Glutamatergic neuron (in vitro differentiated cells): ENCODE data around the gene LYL1. TPM values are rescaled to one million over a fixed set of nuclear protein-coding genes. Genes with fewer than 3 reads are reported as not detected.

ENCODE experiments used
- DNase-seq: peaks from one replicate; pipeline ENCODE4 v3.0.0; 2022
- H3K27ac Mint-ChIP-seq: one replicate; pipeline ENCODE4 v1.8.0; 2020; ENCODE audit warnings: mild to moderate bottlenecking, mixed read lengths, inconsistent platforms; ENCODE audit not compliant: unreplicated experiment
- H3K27me3 Mint-ChIP-seq: one replicate; pipeline ENCODE4 v1.8.0; 2020; ENCODE audit warnings: mild to moderate bottlenecking, moderate library complexity, mixed read lengths, inconsistent platforms; ENCODE audit not compliant: unreplicated experiment
- H3K36me3 Mint-ChIP-seq: one replicate; pipeline ENCODE4 v1.8.0; 2020; ENCODE audit warnings: mild to moderate bottlenecking, mixed read lengths, inconsistent platforms; ENCODE audit not compliant: unreplicated experiment
- H3K4me1 Mint-ChIP-seq: one replicate; pipeline ENCODE4 v1.8.0; 2020; ENCODE audit warnings: mild to moderate bottlenecking, low read depth, mixed read lengths, inconsistent platforms; ENCODE audit not compliant: unreplicated experiment
- H3K4me3 Mint-ChIP-seq: one replicate; pipeline ENCODE4 v1.8.0; 2020; ENCODE audit warnings: mild to moderate bottlenecking, mixed read lengths, inconsistent platforms; ENCODE audit not compliant: unreplicated experiment
- H3K9me3 Mint-ChIP-seq: one replicate; pipeline ENCODE4 v1.8.0; 2020; ENCODE audit warnings: mild to moderate bottlenecking, moderate library complexity, mixed read lengths, inconsistent platforms; ENCODE audit not compliant: unreplicated experiment
- CTCF ChIP-seq: fragments of 200-600 bp; sonication (generic); IDR thresholded peaks from one replicate; pipeline ENCODE4 v1.5.0; 2021; ENCODE audit not compliant: partially characterized antibody, unreplicated experiment
- total RNA-seq: library from RNA; stranded (reverse); fragmentation: NEBNext Ultra II Directional; extraction: Animal tissue kit (Norgen Biotek cat#: 25700); gene quantifications from one replicate; pipeline ENCODE4 v1.2.1, GENCODE V29; 2021; ENCODE audit not compliant: unreplicated experiment

Gene LYL1
- total RNA-seq, 1 donor from 2014 or later: 1.3 TPM

GRCh38 chr19:13098277-13099072, 4.2 kb downstream of the LYL1 start:
- H3K36me3 Mint-ChIP-seq: no peaks in the 10 kb centered on the region
- no peak for DNase-seq
- TF ChIP-seq CTCF: no peak
- peaks cover 3% of the 10 kb centered on the region for H3K9me3 Mint-ChIP-seq
- peaks cover 7% of the 10 kb centered on the region for H3K4me1 Mint-ChIP-seq
- peak overlapping the region; percentile 76 for H3K4me3 Mint-ChIP-seq
- H3K27me3 Mint-ChIP-seq: peaks cover 11% of the 10 kb centered on the region
- H3K27ac Mint-ChIP-seq: no peak overlapping the region

GRCh38 chr19:13097463-13098258, 5.0 kb downstream of the LYL1 start:
- no peak overlapping the region for H3K27ac Mint-ChIP-seq
- H3K27me3 Mint-ChIP-seq: peaks cover 11% of the 10 kb centered on the region
- no peak for TF ChIP-seq CTCF
- H3K4me1 Mint-ChIP-seq: peaks cover 7% of the 10 kb centered on the region
- peaks cover 3% of the 10 kb centered on the region for H3K9me3 Mint-ChIP-seq
- H3K4me3 Mint-ChIP-seq: peak overlapping the region; percentile 77
- H3K36me3 Mint-ChIP-seq: no peaks in the 10 kb centered on the region
- DNase-seq: peak; percentile 58

GRCh38 chr19:13097033-13097462, 5.6 kb downstream of the LYL1 start:
- DNase-seq: no peak
- Mint-ChIP-seq H3K4me3 (peak overlapping the region; percentile 76), H3K27ac (no peak overlapping the region), H3K27me3 (peaks cover 11% of the 10 kb centered on the region), H3K9me3 (peaks cover 3% of the 10 kb centered on the region), H3K4me1 (peaks cover 8% of the 10 kb centered on the region), H3K36me3 (no peaks in the 10 kb centered on the region)
- TF ChIP-seq CTCF: no peak

- peak overlapping the region; percentile 80 for H3K4me3 Mint-ChIP-seq
- peak; percentile 61 for TF ChIP-seq CTCF
- peaks cover 6% of the 10 kb centered on the region for H3K9me3 Mint-ChIP-seq
- DNase-seq: peak; percentile 86
- peak overlapping the region; percentile 85 for H3K27ac Mint-ChIP-seq
- peaks cover 10% of the 10 kb centered on the region for H3K27me3 Mint-ChIP-seq
- peaks cover 10% of the 10 kb centered on the region for H3K4me1 Mint-ChIP-seq
- H3K36me3 Mint-ChIP-seq: no peaks in the 10 kb centered on the region
Measured at GRCh38 chr19:13095934-13096927, 6.4 kb downstream of the LYL1 start.
